Erythroblast (primary cell): ENCODE measurements around the gene SPOCD1.

Experiments
- GATA1 ChIP-seq: IDR thresholded peaks from 2 replicates; pipeline ENCODE4 v1.6.1; 2011; ENCODE audit warnings: low read depth, mild to moderate bottlenecking, control low read depth, low read length, moderate library complexity
- POLR2A ChIP-seq: IDR thresholded peaks from 2 replicates; pipeline ENCODE4 v1.6.1; 2011; ENCODE audit warnings: mild to moderate bottlenecking, low read length

DNA sequence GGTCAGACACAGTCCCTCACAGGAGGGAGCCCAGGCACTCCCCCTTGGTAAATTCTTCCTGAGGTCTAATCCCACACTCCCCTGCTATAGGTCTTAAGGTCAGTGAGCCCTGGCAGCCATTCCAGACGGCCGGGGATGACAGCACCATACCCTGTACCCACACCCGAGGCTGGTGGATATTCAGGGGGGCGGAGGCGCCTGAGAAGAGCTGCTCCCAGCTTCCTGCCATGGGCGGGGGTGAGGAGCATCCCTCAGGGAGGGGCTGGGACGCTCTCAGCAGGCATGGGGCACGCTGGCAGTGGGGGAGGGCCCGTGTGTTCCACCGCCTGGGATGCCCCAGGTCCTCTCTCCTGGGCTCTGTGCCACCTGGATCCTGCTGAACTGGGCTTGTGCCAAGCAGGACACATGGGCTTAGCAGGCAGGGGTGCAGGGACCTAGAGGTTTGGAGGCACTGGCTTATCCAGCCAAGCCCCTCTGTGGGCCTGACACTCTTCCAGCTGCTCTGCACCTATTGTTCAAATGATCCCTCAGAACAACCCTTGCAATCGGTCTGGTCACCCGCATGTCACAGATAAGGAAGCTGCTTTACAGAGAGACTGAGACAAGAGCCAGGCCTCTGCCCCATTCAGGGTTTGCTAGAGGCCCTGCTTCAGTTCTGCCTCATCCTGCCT lies 46.0 kb downstream of the SPOCD1 start:
- no peak for TF ChIP-seq POLR2A
- no peak for TF ChIP-seq GATA1
